ENCODE measurements around the gene NPLOC4. TPM values are rescaled to one million over a fixed set of nuclear protein-coding genes. Genes with fewer than 3 reads are reported as not detected.

Gene NPLOC4
- total RNA-seq, 1 experiment from 2014 or later: 208 TPM

GRCh38 chr17:81535007-81535328, 101.9 kb downstream of the NPLOC4 start:
- no peak overlapping the region for H3K4me2 ChIP-seq
- H3K27me3 ChIP-seq (ENCODE audit: insufficient read depth, low read depth): no peaks in the 10 kb centered on the region
- H3K27ac ChIP-seq: no peak overlapping the region
- no peak for DNase-seq
- no peaks in the 10 kb centered on the region for H3K9me3 ChIP-seq (ENCODE audit: insufficient read depth, low read depth)
- TF ChIP-seq CTCF (conservative IDR thresholded peaks at IDR 0.05) (no peak), EZH2 (IDR thresholded peaks at IDR 0.05; ENCODE audit: low read depth) (no peak)
- no peak overlapping the region for H2AFZ ChIP-seq
- ChIA-PET CTCF (no interaction called here), POLR2A (ENCODE audit: unreplicated experiment) (no interaction called here)
- intact Hi-C loops (cut with micrococcal nuclease; ENCODE audit: unreplicated experiment): no loop called here
- no peaks in the 10 kb centered on the region for H4K20me1 ChIP-seq (ENCODE audit: insufficient read depth)
- no peaks in the 10 kb centered on the region for H3K4me1 ChIP-seq (replicated peaks; ENCODE audit: insufficient read depth)
- H3K79me2 ChIP-seq (ENCODE audit: low read depth): no peaks in the 10 kb centered on the region
- H3K4me3 ChIP-seq: no peak overlapping the region
- BruUV-seq (replicated peaks): no TSS peak
- H3K9me2 ChIP-seq (ENCODE audit: insufficient read depth): no peaks in the 10 kb centered on the region
- no peaks in the 10 kb centered on the region for H3F3A ChIP-seq (ENCODE audit: insufficient read depth, low read depth)
- H3K36me3 ChIP-seq (ENCODE audit: low read depth): no peaks in the 10 kb centered on the region

- Histone ChIP-seq H3K9me3 (ENCODE audit: insufficient read depth, low read depth) (no peaks in the 10 kb centered on the region), H3K27me3 (ENCODE audit: insufficient read depth, low read depth) (no peaks in the 10 kb centered on the region), H4K20me1 (ENCODE audit: insufficient read depth) (no peaks in the 10 kb centered on the region), H3K4me1 (replicated peaks; ENCODE audit: insufficient read depth) (no peaks in the 10 kb centered on the region), H3F3A (ENCODE audit: insufficient read depth, low read depth) (no peaks in the 10 kb centered on the region), H3K36me3 (ENCODE audit: low read depth) (no peaks in the 10 kb centered on the region), H2AFZ (no peak overlapping the region), H3K4me2 (no peak overlapping the region), H3K27ac (no peak overlapping the region), H3K4me3 (no peak overlapping the region), H3K9me2 (ENCODE audit: insufficient read depth) (no peaks in the 10 kb centered on the region), H3K79me2 (ENCODE audit: low read depth) (no peaks in the 10 kb centered on the region)
- intact Hi-C loops (cut with micrococcal nuclease; ENCODE audit: unreplicated experiment): no loop called here
- ChIA-PET POLR2A (ENCODE audit: unreplicated experiment) (no interaction called here), CTCF (no interaction called here)
- BruUV-seq (replicated peaks): no TSS peak
- DNase-seq: no peak
- TF ChIP-seq CTCF (conservative IDR thresholded peaks at IDR 0.05) (no peak), EZH2 (IDR thresholded peaks at IDR 0.05; ENCODE audit: low read depth) (no peak)
Measured at GRCh38 chr17:81534157-81535006, 102.5 kb downstream of the NPLOC4 start.

- no peak overlapping the region for H3K4me2 ChIP-seq
- no peak overlapping the region for H2AFZ ChIP-seq
- no peak for TF ChIP-seq EZH2 (IDR thresholded peaks at IDR 0.05; ENCODE audit: low read depth)
- TF ChIP-seq CTCF (conservative IDR thresholded peaks at IDR 0.05): no peak
Measured at GRCh38 chr17:81533339-81534141, 103.4 kb downstream of the NPLOC4 start.

More at GRCh38 chr17:81533339-81534141, 103.4 kb downstream of the NPLOC4 start:
- Histone ChIP-seq H3K79me2 (ENCODE audit: low read depth) (no peaks in the 10 kb centered on the region), H3K9me2 (ENCODE audit: insufficient read depth) (no peaks in the 10 kb centered on the region), H4K20me1 (ENCODE audit: insufficient read depth) (no peaks in the 10 kb centered on the region), H3K9me3 (ENCODE audit: insufficient read depth, low read depth) (no peaks in the 10 kb centered on the region), H3K4me3 (no peak overlapping the region), H3K27ac (no peak overlapping the region), H3K27me3 (ENCODE audit: insufficient read depth, low read depth) (peaks cover 4% of the 10 kb centered on the region; the same call in 1 of the 2 replicates), H3K4me1 (replicated peaks; ENCODE audit: insufficient read depth) (no peaks in the 10 kb centered on the region), H3K36me3 (ENCODE audit: low read depth) (no peaks in the 10 kb centered on the region), H3F3A (ENCODE audit: insufficient read depth, low read depth) (no peaks in the 10 kb centered on the region)
- DNase-seq: no peak
- ChIA-PET CTCF (no interaction called here), POLR2A (ENCODE audit: unreplicated experiment) (no interaction called here)
- intact Hi-C loops (cut with micrococcal nuclease; ENCODE audit: unreplicated experiment): no loop called here
- no TSS peak for BruUV-seq (replicated peaks)
